ENCODE data around the gene SLC1A3. TPM values are rescaled to one million over a fixed set of nuclear protein-coding genes. Genes with fewer than 3 reads are reported as not detected.

The SLC1A3 gene
- total RNA-seq, 2 experiments from 2014 or later, result 0.29 TPM; not detected in 1

DNA sequence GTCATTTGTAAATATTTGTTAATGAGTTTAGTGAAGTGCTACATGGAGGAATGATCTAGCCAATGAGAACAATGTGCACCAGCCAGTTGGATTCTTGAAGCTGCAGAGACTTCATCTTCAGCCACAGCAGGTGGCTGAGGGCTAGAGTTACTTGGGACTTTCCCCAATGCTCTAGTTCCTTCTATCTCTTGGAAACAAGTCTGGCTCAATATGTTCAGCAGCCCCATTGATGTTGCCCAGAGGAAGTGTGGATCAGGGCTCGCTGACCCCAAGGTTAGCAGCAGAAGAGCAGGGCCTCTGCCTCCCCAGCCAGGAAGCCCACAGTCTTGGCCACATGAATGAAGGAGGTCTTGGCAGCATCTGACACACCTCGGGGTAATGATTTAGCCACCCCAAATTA is 117.5 kb downstream of the SLC1A3 start:
- Mint-ChIP-seq H3K4me1 (ENCODE audit: low read depth) (peaks cover 16% of the 10 kb centered on the region), H3K27me3 (peaks cover 5% of the 10 kb centered on the region), H3K9me3 (no peaks in the 10 kb centered on the region), H3K4me3 (no peak overlapping the region), H3K36me3 (no peaks in the 10 kb centered on the region), H3K27ac (no peak overlapping the region)
- intact Hi-C loops (cut with micrococcal nuclease), result no loop called here
- POLR2A ChIA-PET, result interaction anchor here (1.8 kb wide), 1 partner anchor 152 kb away, joined by 5 read pairs; the partner anchor contains the start of gene NIPBL
- CTCF ChIA-PET, result no interaction called here
- DNase-seq, result no peak

DNA sequence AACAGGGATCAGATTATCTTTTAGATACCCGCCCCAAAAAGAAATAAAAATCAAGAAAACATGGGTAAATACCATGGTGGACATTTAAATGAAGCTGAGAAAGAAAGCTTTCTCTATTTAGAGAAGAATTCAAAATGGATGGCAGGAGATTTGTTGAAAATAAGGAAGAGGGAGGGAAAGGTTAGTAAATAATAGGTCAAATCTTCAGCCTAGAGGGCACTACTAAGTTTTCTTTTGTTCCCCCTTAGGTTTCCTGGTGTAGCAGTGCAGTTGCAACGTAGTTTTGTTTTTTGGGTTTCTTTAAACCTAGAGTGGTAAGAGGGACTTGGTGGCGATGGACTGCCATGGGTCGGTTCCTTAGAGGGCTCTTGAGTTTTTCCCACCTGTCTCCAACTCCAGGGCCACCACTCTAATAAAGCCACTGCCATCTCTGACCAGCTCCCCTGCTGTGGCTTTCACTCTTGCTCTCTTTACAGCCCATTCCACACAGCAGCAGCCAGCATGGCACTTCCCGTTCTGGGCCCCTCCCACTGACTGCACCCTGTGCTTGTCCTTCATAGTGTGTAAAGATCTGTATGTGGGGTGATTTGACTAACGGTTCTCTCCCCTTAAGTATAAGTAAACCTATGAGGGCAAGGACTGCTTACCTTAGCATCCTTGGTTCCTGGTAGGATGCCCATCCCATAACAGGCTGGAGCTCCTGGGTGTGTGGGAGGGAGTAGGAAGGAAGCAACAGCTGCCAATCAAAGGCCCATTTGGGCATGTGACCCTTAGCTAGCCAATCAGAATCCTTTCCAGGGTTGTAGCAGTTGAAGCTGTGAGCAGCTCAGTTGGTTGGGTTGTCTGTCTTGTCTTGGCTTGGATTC is 118.3 kb downstream of the SLC1A3 start:
- peaks cover 5% of the 10 kb centered on the region for H3K27me3 Mint-ChIP-seq
- no peaks in the 10 kb centered on the region for H3K36me3 Mint-ChIP-seq
- peaks cover 16% of the 10 kb centered on the region for H3K4me1 Mint-ChIP-seq (ENCODE audit: low read depth)
- POLR2A ChIA-PET, result interaction anchor here (1.8 kb wide), 1 partner anchor 151 kb away, joined by 5 read pairs; the partner anchor contains the start of gene NIPBL
- no peaks in the 10 kb centered on the region for H3K9me3 Mint-ChIP-seq
- peak overlapping the region; percentile 63 for H3K4me3 Mint-ChIP-seq
- intact Hi-C loops (cut with micrococcal nuclease), result no loop called here
- peak; percentile 47 for DNase-seq
- CTCF ChIA-PET, result interaction anchor here (0.6 kb wide), 1 partner anchor 458 kb away, joined by 4 read pairs; no protein-coding TSS in a partner anchor
- H3K27ac Mint-ChIP-seq, result no peak overlapping the region

DNA sequence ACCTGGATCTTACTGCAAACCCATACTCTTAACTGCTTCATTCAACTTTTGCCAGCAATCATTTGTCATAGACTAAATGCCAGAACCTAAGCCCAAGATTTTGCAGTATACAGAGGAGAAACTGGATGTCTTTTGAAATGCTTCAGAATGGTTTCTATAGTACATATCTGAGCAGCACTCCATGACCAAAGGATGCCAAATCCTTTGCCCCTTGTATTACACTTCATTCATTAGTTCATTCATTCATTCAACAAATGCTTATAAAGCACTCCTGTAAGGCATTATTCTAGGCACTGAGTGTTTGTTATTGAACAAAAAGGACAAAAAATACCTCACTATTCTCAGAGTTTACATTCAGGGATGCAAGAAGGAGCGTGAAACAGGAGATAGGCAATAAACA is 119.9 kb downstream of the SLC1A3 start:
- intact Hi-C loops (cut with micrococcal nuclease), result no loop called here
- Mint-ChIP-seq H3K9me3 (no peaks in the 10 kb centered on the region), H3K4me3 (no peak overlapping the region), H3K36me3 (no peaks in the 10 kb centered on the region), H3K27ac (no peak overlapping the region), H3K27me3 (peaks cover 5% of the 10 kb centered on the region), H3K4me1 (ENCODE audit: low read depth) (peaks cover 13% of the 10 kb centered on the region)
- ChIA-PET POLR2A (no interaction called here), CTCF (no interaction called here)
- DNase-seq, result no peak

- H3K4me1 Mint-ChIP-seq (ENCODE audit: low read depth), result peaks cover 13% of the 10 kb centered on the region
- H3K27me3 Mint-ChIP-seq, result peaks cover 5% of the 10 kb centered on the region
- ChIA-PET CTCF (interaction anchor here (1.7 kb wide), 1 partner anchor 17 kb away, joined by 7 read pairs; no protein-coding TSS in a partner anchor), POLR2A (no interaction called here)
- no peak for DNase-seq
- H3K27ac Mint-ChIP-seq, result no peak overlapping the region
- intact Hi-C loops (cut with micrococcal nuclease), result no loop called here
- no peaks in the 10 kb centered on the region for H3K36me3 Mint-ChIP-seq
- no peaks in the 10 kb centered on the region for H3K9me3 Mint-ChIP-seq
- no peak overlapping the region for H3K4me3 Mint-ChIP-seq
These were observed 120.4 kb downstream of the SLC1A3 start for GRCh38 chr5:36726767-36727166.

DNA sequence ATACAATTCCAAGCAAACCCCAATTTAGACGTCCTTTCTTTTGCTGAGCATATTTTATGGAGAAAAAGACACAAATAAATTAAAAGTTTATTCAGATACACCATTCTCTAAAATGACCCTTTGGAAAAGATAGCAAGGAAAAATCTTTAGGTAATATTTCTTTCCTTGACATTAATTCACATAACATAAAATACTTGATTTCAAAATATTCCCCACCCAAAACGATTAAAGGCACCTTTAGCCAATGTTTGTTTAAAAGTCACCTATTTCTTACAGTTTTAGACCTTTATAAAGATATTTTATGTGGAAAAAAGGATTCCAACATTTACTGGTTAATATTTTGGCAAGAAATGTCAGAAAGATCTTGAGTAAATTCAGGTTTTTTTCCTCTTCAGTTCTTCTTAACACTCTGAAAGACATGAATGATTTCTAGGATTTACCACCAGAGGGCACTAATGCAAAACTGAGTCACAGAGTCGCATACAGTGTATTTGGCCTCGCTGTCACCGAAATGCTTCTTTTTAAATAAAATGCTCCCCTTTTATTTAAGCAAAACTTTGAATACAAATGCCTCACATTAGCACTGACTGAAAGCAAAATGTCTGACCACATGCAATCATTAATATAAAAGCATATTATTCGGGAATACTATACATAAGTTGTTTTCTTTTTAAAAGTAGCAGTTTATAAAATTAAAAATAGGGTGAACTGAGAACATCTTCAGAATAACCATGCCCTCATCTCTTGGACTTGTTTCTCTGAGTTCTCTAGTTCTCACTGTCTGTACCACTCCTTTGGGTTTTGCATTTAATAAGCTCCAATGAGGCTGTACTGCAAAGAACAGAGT is 122.5 kb downstream of the SLC1A3 start:
- Mint-ChIP-seq H3K4me1 (ENCODE audit: low read depth) (peaks cover 4% of the 10 kb centered on the region), H3K9me3 (no peaks in the 10 kb centered on the region), H3K4me3 (no peak overlapping the region), H3K36me3 (no peaks in the 10 kb centered on the region), H3K27ac (no peak overlapping the region), H3K27me3 (peaks cover 5% of the 10 kb centered on the region)
- CTCF ChIA-PET, result interaction anchor here (0.6 to 3.9 kb wide), 23 partner anchors 8 to 302 kb away, joined by 3 to 32 read pairs (median 4); no protein-coding TSS in a partner anchor
- DNase-seq, result no peak
- intact Hi-C loops (cut with micrococcal nuclease), result loop anchor here (2.0 kb wide), 1 partner anchor 142 kb away; no protein-coding TSS in a partner anchor
- POLR2A ChIA-PET, result no interaction called here

- ChIA-PET POLR2A (no interaction called here), CTCF (interaction anchor here (0.6 to 3.9 kb wide), 15 partner anchors 8 to 580 kb away, joined by 3 to 32 read pairs (median 5); no protein-coding TSS in a partner anchor)
- Mint-ChIP-seq H3K4me3 (no peak overlapping the region), H3K27me3 (peaks cover 5% of the 10 kb centered on the region), H3K9me3 (no peaks in the 10 kb centered on the region), H3K27ac (no peak overlapping the region), H3K4me1 (ENCODE audit: low read depth) (no peaks in the 10 kb centered on the region), H3K36me3 (no peaks in the 10 kb centered on the region)
- intact Hi-C loops (cut with micrococcal nuclease), result no loop called here
- DNase-seq, result no peak
These were observed 124.3 kb downstream of the SLC1A3 start for GRCh38 chr5:36730537-36731216.

DNA sequence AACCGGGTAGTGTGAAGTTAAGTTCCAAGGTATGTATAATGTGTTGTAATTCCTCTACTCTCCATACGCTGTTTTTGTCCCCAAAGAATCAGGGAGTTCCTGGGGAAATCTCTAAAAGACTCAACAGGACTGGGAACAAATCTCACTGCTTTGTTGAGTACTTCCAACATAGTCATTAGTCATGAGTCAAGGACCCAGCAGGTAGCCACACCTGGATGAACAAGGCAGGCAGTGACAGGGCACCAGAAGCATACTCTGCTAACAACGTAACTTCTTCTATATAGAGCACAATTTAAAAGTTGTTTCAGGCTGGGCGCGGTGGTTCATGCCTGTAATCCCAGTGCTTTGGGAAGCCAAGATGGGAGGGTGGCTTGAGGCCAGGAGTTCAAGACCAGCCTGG is 126.8 kb downstream of the SLC1A3 start:
- Mint-ChIP-seq H3K27me3 (peaks cover 7% of the 10 kb centered on the region), H3K4me3 (no peak overlapping the region), H3K27ac (no peak overlapping the region), H3K4me1 (ENCODE audit: low read depth) (no peaks in the 10 kb centered on the region), H3K36me3 (no peaks in the 10 kb centered on the region), H3K9me3 (no peaks in the 10 kb centered on the region)
- ChIA-PET POLR2A (no interaction called here), CTCF (interaction anchor here (1.6 kb wide), 1 partner anchor 272 kb away, joined by 6 read pairs; no protein-coding TSS in a partner anchor)
- intact Hi-C loops (cut with micrococcal nuclease), result no loop called here
- DNase-seq, result no peak

DNA sequence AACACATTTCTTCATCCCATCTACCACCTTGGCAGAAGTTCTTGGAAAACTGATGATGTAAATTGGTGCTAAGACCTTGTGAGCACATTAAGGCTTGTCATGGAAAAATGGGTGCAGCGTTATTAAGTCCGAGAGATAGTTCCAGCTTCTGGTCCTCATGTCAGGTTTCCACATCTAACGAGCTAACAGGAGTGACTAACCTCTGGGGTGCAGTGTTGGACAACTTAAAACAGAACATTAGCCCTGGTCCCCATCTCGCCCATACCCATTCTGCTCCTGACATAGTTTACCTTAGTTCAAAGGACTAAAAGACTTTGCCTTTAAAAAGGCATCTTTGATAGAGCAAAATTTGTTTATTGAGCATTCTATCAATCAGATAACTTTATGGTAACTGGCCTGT is 128.0 kb downstream of the SLC1A3 start:
- Mint-ChIP-seq H3K4me1 (ENCODE audit: low read depth) (no peaks in the 10 kb centered on the region), H3K27ac (no peak overlapping the region), H3K36me3 (no peaks in the 10 kb centered on the region), H3K4me3 (no peak overlapping the region), H3K9me3 (no peaks in the 10 kb centered on the region), H3K27me3 (peaks cover 6% of the 10 kb centered on the region)
- POLR2A ChIA-PET, result no interaction called here
- intact Hi-C loops (cut with micrococcal nuclease), result no loop called here
- no peak for DNase-seq
- CTCF ChIA-PET, result interaction anchor here (1.1 to 1.6 kb wide), 3 partner anchors 20 to 271 kb away, joined by 3 to 6 read pairs (median 5); no protein-coding TSS in a partner anchor

GRCh38 chr5:36735891-36736290 is 129.5 kb downstream of the SLC1A3 start:
- H3K36me3 Mint-ChIP-seq, result no peaks in the 10 kb centered on the region
- H3K9me3 Mint-ChIP-seq, result no peaks in the 10 kb centered on the region
- CTCF ChIA-PET, result interaction anchor here (0.6 kb wide), 1 partner anchor 500 kb away, joined by 3 read pairs; no protein-coding TSS in a partner anchor
- DNase-seq, result no peak
- peaks cover 6% of the 10 kb centered on the region for H3K27me3 Mint-ChIP-seq
- H3K4me1 Mint-ChIP-seq (ENCODE audit: low read depth), result no peaks in the 10 kb centered on the region
- H3K4me3 Mint-ChIP-seq, result no peak overlapping the region
- POLR2A ChIA-PET, result interaction anchor here (0.6 kb wide), 1 partner anchor 15 kb away, joined by 4 read pairs; no protein-coding TSS in a partner anchor
- no peak overlapping the region for H3K27ac Mint-ChIP-seq
- intact Hi-C loops (cut with micrococcal nuclease), result loop anchor here (5.0 kb wide), 1 partner anchor 376 kb away; no protein-coding TSS in a partner anchor
